Heart left ventricle (tissue), 16 donors: ENCODE data around the gene CCDC85B. TPM values are rescaled to one million over a fixed set of nuclear protein-coding genes. Genes with fewer than 3 reads are reported as not detected.

Experiments used
- ATAC-seq, 4 donors: fragments of 200-7000 bp; cut with Tn5 transposase; one replicate each; pipeline ENCODE4 v1.9.1; 2020 to 2022; ENCODE audit warnings: moderate library complexity in 4 of 4, mild to moderate bottlenecking in 3 of 4, moderate number of reproducible peaks in 1 of 4
- DNase-seq, 5 donors: peaks; one replicate each; pipeline ENCODE4 v3.0.0-alpha.2; 2020
- H3K27ac ChIP-seq, 12 donors: fragments of 200-600 bp; sonication (generic) in 4 of 12; one replicate each; pipeline versions ENCODE4 v1.5.0 to v1.8.0; 2016 to 2022; ENCODE audit warnings: mild to moderate bottlenecking in 2 of 12
- H3K27me3 ChIP-seq, 9 donors: fragments of 200-600 bp; sonication (generic) in 2 of 9; one replicate each; pipeline versions ENCODE4 v1.5.1 to v1.8.0; 2016 to 2022; ENCODE audit warnings: mild to moderate bottlenecking in 3 of 9
- H3K36me3 ChIP-seq, 9 donors: fragments of 200-600 bp; sonication (generic) in 2 of 9; one replicate each; pipeline versions ENCODE4 v1.5.0 to v1.8.0; 2018 to 2022; ENCODE audit warnings: mild to moderate bottlenecking in 2 of 9
- H3K4me1 ChIP-seq, 12 donors: fragments of 200-600 bp; sonication (generic) in 4 of 12; one replicate each; pipeline versions ENCODE4 v1.5.0 to v1.8.0; 2016 to 2022; ENCODE audit warnings: mild to moderate bottlenecking in 3 of 12
- H3K4me3 ChIP-seq, 12 donors: fragments of 200-600 bp; sonication (generic) in 4 of 12; one replicate each; pipeline versions ENCODE4 v1.5.0 to v1.8.0; 2017 to 2022; ENCODE audit warnings: mild to moderate bottlenecking in 9 of 12, moderate library complexity in 4 of 12
- H3K9me3 ChIP-seq, 12 donors: fragments of 200-600 bp; sonication (generic) in 4 of 12; one replicate each; pipeline versions ENCODE4 v1.5.0 to v1.8.0; 2016 to 2022; ENCODE audit warnings: mild to moderate bottlenecking in 1 of 12
- POLR2A ChIP-seq, 2 donors: fragments of 450-650 bp; IDR thresholded peaks; one replicate each; pipeline ENCODE4 v1.6.1; 2017; ENCODE audit warnings: antibody characterized with exemption in 2 of 2, mild to moderate bottlenecking in 2 of 2, moderate library complexity in 2 of 2
- WGBS, 4 donors: extraction: QIAGEN DNeasy Blood & Tissue Kit in 2 of 4; methylation state at CpG; one replicate each; pipeline versions ENCODE4 v1.1.5 to v1.1.7; 2013 to 2018; 5-methylcytosine and 5-hydroxymethylcytosine counted together
- intact Hi-C, 10 donors: fragments of 100-400 bp; cut with DNase I; formaldehyde crosslinking; loops; one replicate each; pipeline versions ENCODE4 v1.11.1 to v1.14.2; 2022
- polyA plus RNA-seq, 2 donors: library from polyadenylated mRNA; stranded (reverse); fragments of 200-250 nt; gene quantifications; one replicate each; pipeline ENCODE4 v1.2.3, GENCODE V29; 2013
- total RNA-seq, 9 donors: library from RNA; depleted of rRNA in 2 of 9; stranded (reverse); fragments of >200 nt in 2 of 9; fragmentation: NEBNext Ultra II Directional in 3 of 9; extraction: Animal tissue kit (Norgen Biotek cat#: 25700) in 3 of 9; gene quantifications; one replicate each; pipeline versions ENCODE4 v1.1.0 to v1.2.4, GENCODE V29; 2016 to 2023
- TF ChIP-seq, protein P1 (sequence below), 12 donors: fragments of 200-600 bp; sonication (generic) in 4 of 12; IDR thresholded peaks; one replicate each; pipeline versions ENCODE4 v1.5.0 to v1.8.0; 2018 to 2022; ENCODE audit warnings: antibody characterized with exemption in 12 of 12, mild to moderate bottlenecking in 5 of 12
- donor health status: ischemic (EF 13 %, LVEDD 7.1; RV severe dilation, severe dysfunction).
- donor health status: healthy with polysubstance abuse.
- donor health status: DM: no; HTN: yes; CAD: no.
- donor health status: DM: no; HTN: no; CAD: no.
- donor health status: ischemic (EF 25% LVEDD 6.9; RV normal size, moderate dysfunction).
- donor health status: ischemic (EF 25% LVEDD 5.7; RV mildly dilated, moderate dysfunction).
- donor health status: healthy.
- donor health status: DM: yes; HTN: yes; CAD: no.
- donor health status: ischemic (EF 35%, LVEDD 5.7; RV mildly dilated, moderate dysfunction).
- donor health status: nonischemic (EF 11% LVEDD 7.7; RV severe dilation, severe dysfunction).
- donor health status: DM: yes; HTN: yes; CAD: no.
- donor health status: PGD.
- donor health status: ischemic (EF 29% LVEDD 5.4; RV normal size, mild dysfunction).
- donor health status: nonischemic (EF 23%, LVEDD 6.1; RV moderate dilation, normal function).

The CCDC85B gene
- total and polyA plus RNA-seq, 11 donors: 31.3 to 78.1 (median 36.9) TPM

DNA sequence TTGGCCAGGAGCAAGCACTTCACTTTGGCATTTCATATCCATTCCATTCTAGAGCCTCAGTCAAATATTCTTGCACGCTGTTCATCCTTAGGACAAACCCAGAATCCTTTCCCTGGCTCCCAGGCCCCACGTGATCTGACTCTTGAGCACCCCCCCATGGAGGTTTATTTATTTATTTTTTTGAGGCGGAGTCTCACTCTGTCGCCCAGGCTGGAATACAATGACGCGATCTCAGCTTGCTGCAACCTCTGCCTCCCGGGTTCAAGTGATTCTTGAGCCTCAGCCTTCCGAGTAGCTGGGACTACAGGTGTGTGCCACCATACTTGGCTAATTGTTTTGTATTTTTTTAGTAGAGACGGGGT, 42.1 kb downstream of the CCDC85B start:
- no peak overlapping the region for H3K27ac ChIP-seq
- intact Hi-C loops: no loop called here
- H3K4me3 ChIP-seq: no peak overlapping the region
- H3K4me1 ChIP-seq: peaks cover 0 to 14% (median 0%) of the 10 kb centered on the region in 12 donors
- ATAC-seq (no peak), DNase-seq (no peak)
- no peaks in the 10 kb centered on the region for H3K36me3 ChIP-seq
- no peaks in the 10 kb centered on the region for H3K9me3 ChIP-seq
- no peak for TF ChIP-seq POLR2A (IDR thresholded peaks at IDR 0.05)
- TF ChIP-seq, protein P1, sequence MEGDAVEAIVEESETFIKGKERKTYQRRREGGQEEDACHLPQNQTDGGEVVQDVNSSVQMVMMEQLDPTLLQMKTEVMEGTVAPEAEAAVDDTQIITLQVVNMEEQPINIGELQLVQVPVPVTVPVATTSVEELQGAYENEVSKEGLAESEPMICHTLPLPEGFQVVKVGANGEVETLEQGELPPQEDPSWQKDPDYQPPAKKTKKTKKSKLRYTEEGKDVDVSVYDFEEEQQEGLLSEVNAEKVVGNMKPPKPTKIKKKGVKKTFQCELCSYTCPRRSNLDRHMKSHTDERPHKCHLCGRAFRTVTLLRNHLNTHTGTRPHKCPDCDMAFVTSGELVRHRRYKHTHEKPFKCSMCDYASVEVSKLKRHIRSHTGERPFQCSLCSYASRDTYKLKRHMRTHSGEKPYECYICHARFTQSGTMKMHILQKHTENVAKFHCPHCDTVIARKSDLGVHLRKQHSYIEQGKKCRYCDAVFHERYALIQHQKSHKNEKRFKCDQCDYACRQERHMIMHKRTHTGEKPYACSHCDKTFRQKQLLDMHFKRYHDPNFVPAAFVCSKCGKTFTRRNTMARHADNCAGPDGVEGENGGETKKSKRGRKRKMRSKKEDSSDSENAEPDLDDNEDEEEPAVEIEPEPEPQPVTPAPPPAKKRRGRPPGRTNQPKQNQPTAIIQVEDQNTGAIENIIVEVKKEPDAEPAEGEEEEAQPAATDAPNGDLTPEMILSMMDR (IDR thresholded peaks at IDR 0.05): no peak
- 29 to 40% (median 37%) methylated on average over 9 of the region's 9 CpGs for WGBS, 4 donors
- H3K27me3 ChIP-seq: peaks cover 0 to 17% (median 0%) of the 10 kb centered on the region in 9 donors

DNA sequence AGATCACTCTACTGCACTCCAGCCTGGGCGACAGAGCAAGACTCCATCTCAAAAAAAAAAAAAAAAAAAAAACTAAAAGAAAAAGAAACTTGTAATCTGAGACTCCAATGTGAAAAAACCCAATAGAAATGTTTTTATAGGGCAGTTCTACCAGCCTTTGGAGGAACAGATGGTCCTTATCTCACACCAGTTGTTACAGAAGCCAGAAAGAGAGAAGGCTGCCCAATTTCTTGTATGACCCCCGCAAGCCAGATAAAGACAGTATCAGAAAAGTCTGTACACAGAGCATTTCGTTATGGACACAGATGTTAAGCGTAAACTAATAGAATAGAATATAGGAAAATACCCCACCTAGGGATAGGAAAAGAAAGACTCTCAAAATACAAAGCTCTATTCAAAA, 43.5 kb downstream of the CCDC85B start:
- Histone ChIP-seq H3K27ac (no peak overlapping the region), H3K9me3 (no peaks in the 10 kb centered on the region), H3K27me3 (peaks cover 0 to 23% (median 0%) of the 10 kb centered on the region in 9 donors), H3K36me3 (no peaks in the 10 kb centered on the region), H3K4me1 (peaks cover 0 to 1% (median 0%) of the 10 kb centered on the region in 12 donors), H3K4me3 (no peak overlapping the region)
- intact Hi-C loops: no loop called here
- ATAC-seq (no peak), DNase-seq (no peak)
- 48 to 59% (median 53%) methylated on average over 4 of the region's 4 CpGs for WGBS, 4 donors
- TF ChIP-seq, protein P1 (IDR thresholded peaks at IDR 0.05): no peak
- no peak for TF ChIP-seq POLR2A (IDR thresholded peaks at IDR 0.05)

DNA sequence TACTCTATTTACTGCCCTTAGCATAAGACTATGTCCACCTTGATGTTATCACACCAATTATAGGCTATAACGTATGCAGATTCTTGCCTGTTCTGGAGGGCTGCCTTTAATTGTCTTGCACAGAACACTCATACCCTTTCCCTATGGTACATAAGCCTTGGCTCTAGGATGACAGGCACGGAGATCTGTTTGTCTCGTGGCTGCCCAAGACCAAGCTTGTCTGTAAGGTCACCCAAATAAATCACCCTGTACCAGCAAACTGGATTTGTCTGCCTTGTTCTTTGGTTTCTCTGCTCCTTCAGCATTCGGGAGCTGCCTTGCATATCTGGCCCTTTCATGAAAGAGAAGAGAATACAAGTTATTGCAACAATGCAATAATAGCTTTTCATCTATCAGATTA, 47.3 kb downstream of the CCDC85B start:
- no peak overlapping the region for H3K4me3 ChIP-seq
- TF ChIP-seq POLR2A (IDR thresholded peaks at IDR 0.05): no peak
- TF ChIP-seq, protein P1 (IDR thresholded peaks at IDR 0.05): no peak
- H3K27me3 ChIP-seq: peaks cover 0 to 28% (median 4%) of the 10 kb centered on the region in 9 donors
- intact Hi-C loops: no loop called here
- H3K36me3 ChIP-seq: no peaks in the 10 kb centered on the region
- H3K27ac ChIP-seq: no peak overlapping the region
- ATAC-seq (no peak), DNase-seq (no peak)
- H3K9me3 ChIP-seq: no peaks in the 10 kb centered on the region
- peaks cover 0 to 19% (median 0%) of the 10 kb centered on the region in 12 donors for H3K4me1 ChIP-seq
- WGBS, 4 donors: 48 to 73% (median 56%) methylated on average over 4 of the region's 4 CpGs

Other genes with a start within 250 kb of the CCDC85B start
- gene RELA, start 227.8 kb upstream of the CCDC85B start, total RNA-seq: 10 to 100 TPM; 31.2 to 86.4 (median 42.3) TPM
- gene RELA, start 227.8 kb upstream of the CCDC85B start, polyA plus RNA-seq: 10 to 100 TPM; 22.2 to 49.5 TPM
- 10 to 100 TPM; 36.4 to 52.5 (median 40.1) TPM for gene KAT5, start 178.4 kb upstream of the CCDC85B start, total RNA-seq
- 10 to 100 TPM; 39.4 to 62.5 TPM for gene KAT5, start 178.4 kb upstream of the CCDC85B start, polyA plus RNA-seq
- gene RNASEH2C, start 169.9 kb upstream of the CCDC85B start, total RNA-seq: 100 to 1,000 TPM in 2 of 9 donors, 10 to 100 TPM in 7; 31.7 to 131 (median 44.6) TPM
- gene RNASEH2C, start 169.9 kb upstream of the CCDC85B start, polyA plus RNA-seq: 100 to 1,000 TPM in 1 of 2 donors, 10 to 100 TPM in 1; 90.5 to 120 TPM
- gene AP5B1, start 109.7 kb upstream of the CCDC85B start, total RNA-seq: 10 to 100 TPM in 2 of 9 donors, 1 to 10 TPM in 7; 5.4 to 17.7 (median 8.7) TPM
- gene AP5B1, start 109.7 kb upstream of the CCDC85B start, polyA plus RNA-seq: 1 to 10 TPM; 4.4 to 9.5 TPM
- not detected for gene OVOL1, start 103.6 kb upstream of the CCDC85B start, total RNA-seq
- not detected for gene OVOL1, start 103.6 kb upstream of the CCDC85B start, polyA plus RNA-seq
- under 1 TPM in 4 of 9 donors, not detected in 5; 0.13 to 0.52 (median 0.37) TPM for gene SNX32, start 56.7 kb upstream of the CCDC85B start, total RNA-seq
- gene SNX32, start 56.7 kb upstream of the CCDC85B start, polyA plus RNA-seq: under 1 TPM; 0.11 to 0.54 TPM
- gene CFL1, start 32.5 kb upstream of the CCDC85B start, total RNA-seq: 100 to 1,000 TPM; 289 to 839 (median 424) TPM
- gene CFL1, start 32.5 kb upstream of the CCDC85B start, polyA plus RNA-seq: 100 to 1,000 TPM; 289 to 973 TPM
- 10 to 100 TPM; 24.6 to 39.6 (median 35.5) TPM for gene MUS81, start 30.2 kb upstream of the CCDC85B start, total RNA-seq
- 10 to 100 TPM; 53.0 to 56.1 TPM for gene MUS81, start 30.2 kb upstream of the CCDC85B start, polyA plus RNA-seq
- 100 to 1,000 TPM in 3 of 9 donors, 10 to 100 TPM in 6; 67.7 to 123 (median 88.7) TPM for gene EFEMP2, start 17.9 kb upstream of the CCDC85B start, total RNA-seq
- gene EFEMP2, start 17.9 kb upstream of the CCDC85B start, polyA plus RNA-seq: 10 to 100 TPM; 43.6 to 86.6 TPM
- 1 to 10 TPM in 3 of 9 donors, under 1 TPM in 5, not detected in 1; 0.16 to 9.4 (median 0.90) TPM for gene CTSW, start 10.8 kb upstream of the CCDC85B start, total RNA-seq
- under 1 TPM; 0.17 to 0.53 TPM for gene CTSW, start 10.8 kb upstream of the CCDC85B start, polyA plus RNA-seq
- 10 to 100 TPM; 48.2 to 93.9 (median 57.3) TPM for gene FIBP, start 2.2 kb upstream of the CCDC85B start, total RNA-seq
- gene FIBP, start 2.2 kb upstream of the CCDC85B start, polyA plus RNA-seq: 10 to 100 TPM; 35.0 to 74.7 TPM
- 10 to 100 TPM in 1 of 9 donors, 1 to 10 TPM in 6, under 1 TPM in 2; 0.22 to 13.7 (median 1.5) TPM for gene FOSL1, start 9.7 kb downstream of the CCDC85B start, total RNA-seq
- gene FOSL1, start 9.7 kb downstream of the CCDC85B start, polyA plus RNA-seq: 10 to 100 TPM in 1 of 2 donors, 1 to 10 TPM in 1; 1.2 to 48.1 TPM
- 10 to 100 TPM; 17.0 to 49.0 (median 39.5) TPM for gene C11orf68, start 28.4 kb downstream of the CCDC85B start, total RNA-seq
- gene C11orf68, start 28.4 kb downstream of the CCDC85B start, polyA plus RNA-seq: 10 to 100 TPM; 34.0 to 41.5 TPM
- gene DRAP1, start 28.8 kb downstream of the CCDC85B start, total RNA-seq: 100 to 1,000 TPM in 4 of 9 donors, 10 to 100 TPM in 5; 76.5 to 144 (median 96.9) TPM
- gene DRAP1, start 28.8 kb downstream of the CCDC85B start, polyA plus RNA-seq: 100 to 1,000 TPM; 168 to 180 TPM
- gene TSGA10IP, start 54.8 kb downstream of the CCDC85B start, total RNA-seq: under 1 TPM in 1 of 9 donors, not detected in 8; 0.51 TPM
- not detected for gene TSGA10IP, start 54.8 kb downstream of the CCDC85B start, polyA plus RNA-seq
- 10 to 100 TPM; 21.6 to 57.2 (median 31.1) TPM for gene SART1, start 71.1 kb downstream of the CCDC85B start, total RNA-seq
- 10 to 100 TPM; 40.4 to 70.1 TPM for gene SART1, start 71.1 kb downstream of the CCDC85B start, polyA plus RNA-seq
- gene EIF1AD, start 111.5 kb downstream of the CCDC85B start, total RNA-seq: 10 to 100 TPM; 13.0 to 25.2 (median 20.7) TPM
- 10 to 100 TPM; 12.9 to 44.0 TPM for gene EIF1AD, start 111.5 kb downstream of the CCDC85B start, polyA plus RNA-seq
- 100 to 1,000 TPM in 7 of 9 donors, 10 to 100 TPM in 2; 68.7 to 227 (median 187) TPM for gene BANF1, start 111.8 kb downstream of the CCDC85B start, total RNA-seq
- 100 to 1,000 TPM; 220 to 345 TPM for gene BANF1, start 111.8 kb downstream of the CCDC85B start, polyA plus RNA-seq
- gene CST6, start 121.3 kb downstream of the CCDC85B start, total RNA-seq: 1 to 10 TPM in 3 of 9 donors, under 1 TPM in 1, not detected in 5; 0.87 to 8.3 (median 2.3) TPM
- 1 to 10 TPM in 1 of 2 donors, not detected in 1; 6.3 TPM for gene CST6, start 121.3 kb downstream of the CCDC85B start, polyA plus RNA-seq
- gene CATSPER1, start 135.8 kb downstream of the CCDC85B start, total RNA-seq: under 1 TPM in 2 of 9 donors, not detected in 7; 0.35 to 0.91 TPM
- under 1 TPM in 1 of 2 donors, not detected in 1; 0.12 TPM for gene CATSPER1, start 135.8 kb downstream of the CCDC85B start, polyA plus RNA-seq
- gene GAL3ST3, start 158.5 kb downstream of the CCDC85B start, total RNA-seq: 1 to 10 TPM in 8 of 9 donors, under 1 TPM in 1; 0.96 to 4.9 (median 2.4) TPM
- 1 to 10 TPM in 1 of 2 donors, under 1 TPM in 1; 0.08 to 1.1 TPM for gene GAL3ST3, start 158.5 kb downstream of the CCDC85B start, polyA plus RNA-seq
- 10 to 100 TPM; 69.8 to 92.9 (median 79.6) TPM for gene SF3B2, start 161.7 kb downstream of the CCDC85B start, total RNA-seq
- 100 to 1,000 TPM in 1 of 2 donors, 10 to 100 TPM in 1; 43.5 to 106 TPM for gene SF3B2, start 161.7 kb downstream of the CCDC85B start, polyA plus RNA-seq
- gene PACS1, start 179.6 kb downstream of the CCDC85B start, total RNA-seq: 100 to 1,000 TPM in 3 of 9 donors, 10 to 100 TPM in 6; 39.2 to 151 (median 90.4) TPM
- 10 to 100 TPM; 30.6 to 40.2 TPM for gene PACS1, start 179.6 kb downstream of the CCDC85B start, polyA plus RNA-seq